PFSK-1 (cell line): ENCODE measurements around the gene ADAM19.

ENCODE experiments used
- POLR2AphosphoS5 ChIP-seq: IDR thresholded peaks from 2 replicates; pipeline ENCODE4 v1.6.1; 2012; ENCODE audit warnings: low read depth, mild to moderate bottlenecking, control low read depth, low read length, moderate library complexity
- TAF1 ChIP-seq: IDR thresholded peaks from 2 replicates; pipeline ENCODE4 v1.6.1; 2012; ENCODE audit warnings: low read length, control low read depth, borderline replicate concordance; ENCODE audit not compliant: insufficient read depth

DNA sequence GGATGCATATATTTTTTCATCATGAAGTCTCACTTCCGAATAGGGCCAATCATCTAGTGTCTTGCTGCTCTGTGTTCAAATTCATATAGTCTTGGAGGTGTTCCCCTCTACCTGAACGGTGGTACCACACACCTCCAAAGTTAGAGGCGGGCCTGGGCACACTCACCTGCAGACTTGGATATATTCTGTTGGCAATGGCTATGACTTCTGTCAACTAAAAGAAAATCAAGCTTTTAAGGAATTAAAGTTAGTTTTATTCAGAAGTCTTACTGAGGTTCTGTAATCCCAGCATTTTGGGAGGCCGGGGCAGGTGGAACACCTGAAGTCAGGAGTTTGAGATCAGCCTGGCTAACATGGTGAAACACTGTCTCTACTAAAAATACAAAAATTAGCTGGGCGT, 118.2 kb downstream of the ADAM19 start:
- TF ChIP-seq TAF1 (no peak), POLR2AphosphoS5 (no peak)
